Astrocyte (in vitro differentiated cells and primary cell): ENCODE measurements around the gene XRN2. TPM values are rescaled to one million over a fixed set of nuclear protein-coding genes. Genes with fewer than 3 reads are reported as not detected.

Source experiments
- DNase-seq: peaks from one replicate; pipeline ENCODE4 v3.0.0-alpha.2; 2010; ENCODE audit warnings: low read depth
- FAIRE-seq: peaks from 2 replicates; lab custom pipeline; 2011; peaks lifted over from hg19 to GRCh38; lab: Jason Lieb, UNC
- H2AFZ ChIP-seq: 2 replicates; pipeline ENCODE4 v1.6.0; 2012; ENCODE audit warnings: low read depth, low read length, inconsistent platforms
- H3K27ac ChIP-seq: 2 replicates; pipeline ENCODE4 v1.5.1; 2011; ENCODE audit warnings: low read depth, low read length, inconsistent platforms
- H3K27me3 ChIP-seq: 2 replicates; pipeline ENCODE4 v1.6.0; 2011; ENCODE audit warnings: low read length, inconsistent platforms; ENCODE audit not compliant: insufficient read depth
- H3K36me3 ChIP-seq: 2 replicates; pipeline ENCODE4 v1.5.1; 2011; ENCODE audit warnings: low read length, inconsistent platforms; ENCODE audit not compliant: insufficient read depth
- H3K4me1 ChIP-seq: 2 replicates; pipeline ENCODE4 v1.5.1; 2011; ENCODE audit warnings: low read length, inconsistent platforms; ENCODE audit not compliant: insufficient read depth
- H3K4me2 ChIP-seq: 2 replicates; pipeline ENCODE4 v1.6.0; 2012; ENCODE audit warnings: low read length, inconsistent platforms
- H3K4me3 ChIP-seq: 2 replicates; pipeline ENCODE4 v1.5.1; 2011; ENCODE audit warnings: low read depth, mild to moderate bottlenecking, low read length, inconsistent platforms; ENCODE audit not compliant: insufficient read depth
- H3K79me2 ChIP-seq: 2 replicates; pipeline ENCODE4 v1.6.0; 2012; ENCODE audit warnings: mild to moderate bottlenecking, low read length, inconsistent platforms; ENCODE audit not compliant: insufficient read depth
- H3K9ac ChIP-seq: 2 replicates; pipeline ENCODE4 v1.6.0; 2012; ENCODE audit warnings: mild to moderate bottlenecking, low read length, inconsistent platforms
- H3K9me3 ChIP-seq: 2 replicates; pipeline ENCODE4 v1.5.1; 2012; ENCODE audit warnings: low read depth, mild to moderate bottlenecking, low read length, inconsistent platforms; ENCODE audit not compliant: insufficient read depth
- H4K20me1 ChIP-seq: 2 replicates; pipeline ENCODE4 v1.6.0; 2012; ENCODE audit warnings: low read length, inconsistent platforms; ENCODE audit not compliant: insufficient read depth
- H3K27ac Mint-ChIP-seq: one replicate; pipeline ENCODE4 v1.8.0; 2021; ENCODE audit warnings: mild to moderate bottlenecking, mixed read lengths; ENCODE audit not compliant: unreplicated experiment
- H3K27me3 Mint-ChIP-seq: one replicate; pipeline ENCODE4 v1.8.0; 2021; ENCODE audit warnings: low read depth, mixed read lengths; ENCODE audit not compliant: unreplicated experiment
- H3K36me3 Mint-ChIP-seq: one replicate; pipeline ENCODE4 v1.8.0; 2021; ENCODE audit warnings: low read depth, mixed read lengths; ENCODE audit not compliant: unreplicated experiment
- H3K4me1 Mint-ChIP-seq: one replicate; pipeline ENCODE4 v1.8.0; 2021; ENCODE audit warnings: low read depth, mixed read lengths; ENCODE audit not compliant: unreplicated experiment
- H3K4me3 Mint-ChIP-seq: one replicate; pipeline ENCODE4 v1.8.0; 2021; ENCODE audit warnings: mild to moderate bottlenecking, moderate library complexity, mixed read lengths; ENCODE audit not compliant: unreplicated experiment
- H3K9me3 Mint-ChIP-seq: one replicate; pipeline ENCODE4 v1.8.0; 2021; ENCODE audit warnings: mild to moderate bottlenecking, mixed read lengths; ENCODE audit not compliant: unreplicated experiment
- EZH2 ChIP-seq: IDR thresholded peaks from 2 replicates; pipeline ENCODE4 v1.6.1; 2012; ENCODE audit warnings: mild to moderate bottlenecking, low read length, inconsistent platforms; ENCODE audit not compliant: insufficient read depth
- total RNA-seq: library from RNA; stranded (reverse); gene quantifications from 2 replicates; pipeline ENCODE4 v1.2.1, GENCODE V29; 2021
- TF ChIP-seq, protein P1 (sequence below): IDR thresholded peaks from 2 replicates; pipeline ENCODE4 v1.5.1; 2011; ENCODE audit warnings: low read depth, mild to moderate bottlenecking, inconsistent platforms, low read length, moderate library complexity; ENCODE audit not compliant: insufficient read depth

Gene XRN2
- total RNA-seq, 1 donor from 2014 or later = 74.5 TPM

DNA sequence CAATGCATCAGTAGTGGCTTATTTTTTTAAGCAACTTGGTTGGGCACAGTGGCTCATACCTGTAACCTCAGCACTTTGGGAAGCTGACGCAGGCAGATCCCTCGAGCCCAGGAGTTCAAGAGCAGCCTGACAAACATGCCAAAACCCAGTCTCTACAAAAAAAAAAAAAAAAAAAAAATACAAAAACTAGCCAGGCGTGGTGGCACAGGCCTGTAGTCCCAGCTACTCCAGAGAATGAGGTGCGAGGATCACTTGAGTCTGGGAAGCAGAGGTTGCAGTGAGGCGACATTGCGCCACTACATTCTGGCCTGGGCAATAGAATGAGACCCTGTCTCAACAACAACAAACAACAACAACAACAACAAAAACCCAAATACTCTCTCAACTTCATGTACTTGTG, 44.7 kb upstream of the XRN2 start:
- no peaks in the 10 kb centered on the region for H3K9me3 ChIP-seq
- H3K4me1 ChIP-seq = no peaks in the 10 kb centered on the region
- H3K4me2 ChIP-seq = no peak overlapping the region
- Mint-ChIP-seq H3K36me3 (no peaks in the 10 kb centered on the region), H3K27me3 (no peaks in the 10 kb centered on the region), H3K4me1 (no peaks in the 10 kb centered on the region), H3K27ac (no peak overlapping the region), H3K9me3 (no peaks in the 10 kb centered on the region), H3K4me3 (no peak overlapping the region)
- no peak for FAIRE-seq
- H3K27me3 ChIP-seq = no peaks in the 10 kb centered on the region
- H3K27ac ChIP-seq = no peak overlapping the region
- no peak overlapping the region for H2AFZ ChIP-seq
- H3K36me3 ChIP-seq = no peaks in the 10 kb centered on the region
- no peaks in the 10 kb centered on the region for H3K79me2 ChIP-seq
- TF ChIP-seq, protein P1, sequence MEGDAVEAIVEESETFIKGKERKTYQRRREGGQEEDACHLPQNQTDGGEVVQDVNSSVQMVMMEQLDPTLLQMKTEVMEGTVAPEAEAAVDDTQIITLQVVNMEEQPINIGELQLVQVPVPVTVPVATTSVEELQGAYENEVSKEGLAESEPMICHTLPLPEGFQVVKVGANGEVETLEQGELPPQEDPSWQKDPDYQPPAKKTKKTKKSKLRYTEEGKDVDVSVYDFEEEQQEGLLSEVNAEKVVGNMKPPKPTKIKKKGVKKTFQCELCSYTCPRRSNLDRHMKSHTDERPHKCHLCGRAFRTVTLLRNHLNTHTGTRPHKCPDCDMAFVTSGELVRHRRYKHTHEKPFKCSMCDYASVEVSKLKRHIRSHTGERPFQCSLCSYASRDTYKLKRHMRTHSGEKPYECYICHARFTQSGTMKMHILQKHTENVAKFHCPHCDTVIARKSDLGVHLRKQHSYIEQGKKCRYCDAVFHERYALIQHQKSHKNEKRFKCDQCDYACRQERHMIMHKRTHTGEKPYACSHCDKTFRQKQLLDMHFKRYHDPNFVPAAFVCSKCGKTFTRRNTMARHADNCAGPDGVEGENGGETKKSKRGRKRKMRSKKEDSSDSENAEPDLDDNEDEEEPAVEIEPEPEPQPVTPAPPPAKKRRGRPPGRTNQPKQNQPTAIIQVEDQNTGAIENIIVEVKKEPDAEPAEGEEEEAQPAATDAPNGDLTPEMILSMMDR = no peak
- no peak for TF ChIP-seq EZH2
- H3K9ac ChIP-seq = no peak overlapping the region
- H4K20me1 ChIP-seq = no peaks in the 10 kb centered on the region
- no peak for DNase-seq
- no peak overlapping the region for H3K4me3 ChIP-seq

DNA sequence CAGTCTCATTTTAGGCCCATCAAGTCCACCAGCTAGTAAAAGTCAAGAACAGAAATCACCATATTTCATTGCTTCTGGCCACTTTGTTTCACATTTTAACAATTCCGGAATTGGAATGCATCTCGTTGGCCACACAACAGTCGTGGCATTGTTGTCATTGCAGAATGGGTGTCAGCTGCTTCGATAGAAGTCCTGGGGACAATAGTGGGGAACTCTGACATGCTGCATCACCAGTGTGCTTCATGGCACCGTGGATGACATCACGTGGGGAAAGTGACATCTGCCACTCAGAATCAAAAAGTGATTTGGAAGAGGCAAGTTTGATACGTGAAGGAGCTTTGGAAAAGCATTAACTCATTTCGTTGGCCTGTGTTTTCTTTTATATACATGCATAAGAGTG, 43.8 kb upstream of the XRN2 start:
- Histone ChIP-seq H3K9ac (no peak overlapping the region), H3K9me3 (no peaks in the 10 kb centered on the region), H3K4me3 (no peak overlapping the region), H3K4me2 (no peak overlapping the region), H2AFZ (no peak overlapping the region), H3K36me3 (no peaks in the 10 kb centered on the region), H3K79me2 (no peaks in the 10 kb centered on the region), H3K27ac (no peak overlapping the region), H3K4me1 (no peaks in the 10 kb centered on the region), H3K27me3 (no peaks in the 10 kb centered on the region), H4K20me1 (no peaks in the 10 kb centered on the region)
- no peak for FAIRE-seq
- Mint-ChIP-seq H3K27me3 (peaks cover 1% of the 10 kb centered on the region), H3K27ac (no peak overlapping the region), H3K36me3 (no peaks in the 10 kb centered on the region), H3K9me3 (no peaks in the 10 kb centered on the region), H3K4me1 (no peaks in the 10 kb centered on the region), H3K4me3 (no peak overlapping the region)
- DNase-seq = no peak
- TF ChIP-seq EZH2 = no peak
- TF ChIP-seq, protein P1 = no peak

DNA sequence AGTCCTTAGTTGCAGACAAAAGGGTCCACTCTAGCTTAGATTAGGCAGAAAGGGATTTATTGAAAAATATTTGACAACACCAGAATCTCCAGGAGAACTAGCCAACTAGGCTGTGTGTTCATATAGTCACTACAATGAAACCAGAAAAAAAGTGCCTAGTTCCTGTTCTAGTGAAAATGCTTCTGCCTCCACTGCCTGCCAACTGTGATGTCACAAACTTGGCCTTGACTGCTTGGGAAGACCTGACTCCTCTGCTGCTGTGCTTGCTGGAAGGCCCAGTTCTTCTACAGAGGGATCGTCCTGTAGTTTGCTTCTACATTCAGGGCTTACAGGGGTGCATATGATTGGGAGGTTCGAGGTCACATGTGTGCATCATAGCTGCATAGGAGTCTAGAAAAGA, 40.3 kb upstream of the XRN2 start:
- H3K4me3 ChIP-seq = no peak overlapping the region
- H4K20me1 ChIP-seq = no peaks in the 10 kb centered on the region
- H3K4me2 ChIP-seq = no peak overlapping the region
- Mint-ChIP-seq H3K4me1 (no peaks in the 10 kb centered on the region), H3K27ac (no peak overlapping the region), H3K36me3 (peaks cover 3% of the 10 kb centered on the region), H3K4me3 (no peak overlapping the region), H3K27me3 (peaks cover 7% of the 10 kb centered on the region), H3K9me3 (peaks cover 11% of the 10 kb centered on the region)
- H3K9ac ChIP-seq = no peak overlapping the region
- no peak for DNase-seq
- no peak for TF ChIP-seq EZH2
- TF ChIP-seq, protein P1 = no peak
- no peak overlapping the region for H2AFZ ChIP-seq
- no peaks in the 10 kb centered on the region for H3K4me1 ChIP-seq
- H3K36me3 ChIP-seq = no peaks in the 10 kb centered on the region
- no peak for FAIRE-seq
- H3K9me3 ChIP-seq = peaks cover 8% of the 10 kb centered on the region
- H3K27me3 ChIP-seq = no peaks in the 10 kb centered on the region
- no peak overlapping the region for H3K27ac ChIP-seq
- no peaks in the 10 kb centered on the region for H3K79me2 ChIP-seq
